Astrocyte (in vitro differentiated cells and primary cell): ENCODE results near the gene NUAK2. TPM values are rescaled to one million over a fixed set of nuclear protein-coding genes. Genes with fewer than 3 reads are reported as not detected.

ENCODE experiments used
- DNase-seq: peaks from one replicate; pipeline ENCODE4 v3.0.0-alpha.2; 2010; ENCODE audit warnings: low read depth
- FAIRE-seq: peaks from 2 replicates; lab custom pipeline; 2011; peaks lifted over from hg19 to GRCh38; lab: Jason Lieb, UNC
- H2AFZ ChIP-seq: 2 replicates; pipeline ENCODE4 v1.6.0; 2012; ENCODE audit warnings: low read depth, low read length, inconsistent platforms
- H3K27ac ChIP-seq: 2 replicates; pipeline ENCODE4 v1.5.1; 2011; ENCODE audit warnings: low read depth, low read length, inconsistent platforms
- H3K27me3 ChIP-seq: 2 replicates; pipeline ENCODE4 v1.6.0; 2011; ENCODE audit warnings: low read length, inconsistent platforms; ENCODE audit not compliant: insufficient read depth
- H3K36me3 ChIP-seq: 2 replicates; pipeline ENCODE4 v1.5.1; 2011; ENCODE audit warnings: low read length, inconsistent platforms; ENCODE audit not compliant: insufficient read depth
- H3K4me1 ChIP-seq: 2 replicates; pipeline ENCODE4 v1.5.1; 2011; ENCODE audit warnings: low read length, inconsistent platforms; ENCODE audit not compliant: insufficient read depth
- H3K4me2 ChIP-seq: 2 replicates; pipeline ENCODE4 v1.6.0; 2012; ENCODE audit warnings: low read length, inconsistent platforms
- H3K4me3 ChIP-seq: 2 replicates; pipeline ENCODE4 v1.5.1; 2011; ENCODE audit warnings: low read depth, mild to moderate bottlenecking, low read length, inconsistent platforms; ENCODE audit not compliant: insufficient read depth
- H3K79me2 ChIP-seq: 2 replicates; pipeline ENCODE4 v1.6.0; 2012; ENCODE audit warnings: mild to moderate bottlenecking, low read length, inconsistent platforms; ENCODE audit not compliant: insufficient read depth
- H3K9ac ChIP-seq: 2 replicates; pipeline ENCODE4 v1.6.0; 2012; ENCODE audit warnings: mild to moderate bottlenecking, low read length, inconsistent platforms
- H3K9me3 ChIP-seq: 2 replicates; pipeline ENCODE4 v1.5.1; 2012; ENCODE audit warnings: low read depth, mild to moderate bottlenecking, low read length, inconsistent platforms; ENCODE audit not compliant: insufficient read depth
- H4K20me1 ChIP-seq: 2 replicates; pipeline ENCODE4 v1.6.0; 2012; ENCODE audit warnings: low read length, inconsistent platforms; ENCODE audit not compliant: insufficient read depth
- H3K27ac Mint-ChIP-seq: one replicate; pipeline ENCODE4 v1.8.0; 2021; ENCODE audit warnings: mild to moderate bottlenecking, mixed read lengths; ENCODE audit not compliant: unreplicated experiment
- H3K27me3 Mint-ChIP-seq: one replicate; pipeline ENCODE4 v1.8.0; 2021; ENCODE audit warnings: low read depth, mixed read lengths; ENCODE audit not compliant: unreplicated experiment
- H3K36me3 Mint-ChIP-seq: one replicate; pipeline ENCODE4 v1.8.0; 2021; ENCODE audit warnings: low read depth, mixed read lengths; ENCODE audit not compliant: unreplicated experiment
- H3K4me1 Mint-ChIP-seq: one replicate; pipeline ENCODE4 v1.8.0; 2021; ENCODE audit warnings: low read depth, mixed read lengths; ENCODE audit not compliant: unreplicated experiment
- H3K4me3 Mint-ChIP-seq: one replicate; pipeline ENCODE4 v1.8.0; 2021; ENCODE audit warnings: mild to moderate bottlenecking, moderate library complexity, mixed read lengths; ENCODE audit not compliant: unreplicated experiment
- H3K9me3 Mint-ChIP-seq: one replicate; pipeline ENCODE4 v1.8.0; 2021; ENCODE audit warnings: mild to moderate bottlenecking, mixed read lengths; ENCODE audit not compliant: unreplicated experiment
- EZH2 ChIP-seq: IDR thresholded peaks from 2 replicates; pipeline ENCODE4 v1.6.1; 2012; ENCODE audit warnings: mild to moderate bottlenecking, low read length, inconsistent platforms; ENCODE audit not compliant: insufficient read depth
- total RNA-seq: library from RNA; stranded (reverse); gene quantifications from 2 replicates; pipeline ENCODE4 v1.2.1, GENCODE V29; 2021
- TF ChIP-seq, protein P1 (sequence below): IDR thresholded peaks from 2 replicates; pipeline ENCODE4 v1.5.1; 2011; ENCODE audit warnings: low read depth, mild to moderate bottlenecking, inconsistent platforms, low read length, moderate library complexity; ENCODE audit not compliant: insufficient read depth

Gene NUAK2
- total RNA-seq, 1 donor from 2014 or later: 49.4 TPM

DNA sequence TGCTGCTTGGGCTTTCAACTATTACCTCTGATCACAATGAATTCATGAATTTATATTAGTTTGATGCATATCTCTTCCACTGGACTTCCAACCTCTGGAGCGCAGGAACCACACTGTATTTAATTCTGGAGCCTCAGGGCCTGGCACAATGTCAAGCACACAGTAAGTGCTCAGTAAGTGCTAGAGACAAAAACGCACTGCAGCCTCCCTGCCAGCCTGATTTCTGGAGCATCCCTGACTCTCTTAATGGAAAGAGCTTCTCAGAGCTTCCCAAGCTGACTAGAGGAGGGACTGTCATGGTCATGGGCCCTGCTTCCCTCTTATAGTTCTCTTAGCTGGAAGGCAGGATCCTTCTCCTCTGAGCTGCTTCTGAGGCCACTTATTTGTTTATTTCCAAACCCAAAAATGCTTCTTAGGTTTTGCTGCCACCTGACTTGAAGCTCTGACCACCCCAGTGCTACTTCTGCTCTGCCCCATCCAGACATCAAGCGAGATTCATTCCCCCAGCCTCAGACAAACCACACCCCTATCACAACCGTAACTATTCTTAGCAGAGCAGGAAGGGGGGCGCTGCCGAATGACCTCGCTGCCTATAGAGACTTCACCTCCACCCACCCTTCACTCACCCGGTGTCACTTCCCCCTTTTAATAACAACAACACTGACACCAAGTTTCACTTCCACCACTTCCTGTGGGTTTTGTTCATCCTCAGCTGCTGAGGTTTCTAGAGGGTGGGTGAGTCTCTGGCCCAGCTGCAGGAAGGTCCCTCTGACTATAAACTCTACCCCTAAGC, 33.6 kb downstream of the NUAK2 start:
- peak overlapping the region; percentile 64 for H3K4me2 ChIP-seq
- no peaks in the 10 kb centered on the region for H3K36me3 Mint-ChIP-seq
- no peak overlapping the region for H3K9ac ChIP-seq
- no peaks in the 10 kb centered on the region for H3K79me2 ChIP-seq
- H3K27ac Mint-ChIP-seq: peak overlapping the region; percentile 73
- no peaks in the 10 kb centered on the region for H3K27me3 Mint-ChIP-seq
- H3K4me3 ChIP-seq: no peak overlapping the region
- DNase-seq: peak; percentile 20
- no peaks in the 10 kb centered on the region for H3K9me3 Mint-ChIP-seq
- H3K4me3 Mint-ChIP-seq: peak overlapping the region; percentile 60
- H3K9me3 ChIP-seq: no peaks in the 10 kb centered on the region
- no peak overlapping the region for H3K27ac ChIP-seq
- no peak for FAIRE-seq
- no peaks in the 10 kb centered on the region for H4K20me1 ChIP-seq
- TF ChIP-seq, protein P1, sequence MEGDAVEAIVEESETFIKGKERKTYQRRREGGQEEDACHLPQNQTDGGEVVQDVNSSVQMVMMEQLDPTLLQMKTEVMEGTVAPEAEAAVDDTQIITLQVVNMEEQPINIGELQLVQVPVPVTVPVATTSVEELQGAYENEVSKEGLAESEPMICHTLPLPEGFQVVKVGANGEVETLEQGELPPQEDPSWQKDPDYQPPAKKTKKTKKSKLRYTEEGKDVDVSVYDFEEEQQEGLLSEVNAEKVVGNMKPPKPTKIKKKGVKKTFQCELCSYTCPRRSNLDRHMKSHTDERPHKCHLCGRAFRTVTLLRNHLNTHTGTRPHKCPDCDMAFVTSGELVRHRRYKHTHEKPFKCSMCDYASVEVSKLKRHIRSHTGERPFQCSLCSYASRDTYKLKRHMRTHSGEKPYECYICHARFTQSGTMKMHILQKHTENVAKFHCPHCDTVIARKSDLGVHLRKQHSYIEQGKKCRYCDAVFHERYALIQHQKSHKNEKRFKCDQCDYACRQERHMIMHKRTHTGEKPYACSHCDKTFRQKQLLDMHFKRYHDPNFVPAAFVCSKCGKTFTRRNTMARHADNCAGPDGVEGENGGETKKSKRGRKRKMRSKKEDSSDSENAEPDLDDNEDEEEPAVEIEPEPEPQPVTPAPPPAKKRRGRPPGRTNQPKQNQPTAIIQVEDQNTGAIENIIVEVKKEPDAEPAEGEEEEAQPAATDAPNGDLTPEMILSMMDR: no peak
- no peak for TF ChIP-seq EZH2
- H3K36me3 ChIP-seq: no peaks in the 10 kb centered on the region
- H2AFZ ChIP-seq: no peak overlapping the region
- no peaks in the 10 kb centered on the region for H3K27me3 ChIP-seq
- peaks cover 51% of the 10 kb centered on the region for H3K4me1 Mint-ChIP-seq
- H3K4me1 ChIP-seq: peaks cover 50% of the 10 kb centered on the region

DNA sequence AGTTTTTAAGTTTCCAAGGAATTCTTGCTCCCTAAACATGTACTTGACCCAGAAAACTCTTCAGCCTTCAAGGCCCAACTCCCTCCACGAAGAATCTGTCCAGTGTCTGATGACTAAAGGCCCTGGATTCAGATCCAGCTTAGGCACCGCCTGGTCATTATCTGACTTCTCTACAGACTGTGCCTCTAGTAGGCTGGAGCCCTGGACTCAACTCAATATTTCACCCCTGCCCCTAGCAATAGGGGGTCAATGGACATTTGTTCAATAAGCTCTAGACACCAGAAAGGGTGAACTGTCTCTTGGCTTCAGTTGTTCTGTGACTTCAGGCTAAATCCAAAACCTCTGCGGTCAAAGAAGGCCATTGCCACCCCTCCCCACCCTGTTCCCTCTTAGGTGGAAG, 34.5 kb downstream of the NUAK2 start:
- no peak overlapping the region for H3K4me3 ChIP-seq
- H3K9ac ChIP-seq: no peak overlapping the region
- TF ChIP-seq EZH2: no peak
- TF ChIP-seq, protein P1: no peak
- no peaks in the 10 kb centered on the region for H3K36me3 Mint-ChIP-seq
- peak overlapping the region; percentile 77 for H3K4me2 ChIP-seq
- H3K27ac ChIP-seq: no peak overlapping the region
- H3K9me3 ChIP-seq: no peaks in the 10 kb centered on the region
- H3K27me3 Mint-ChIP-seq: no peaks in the 10 kb centered on the region
- no peak overlapping the region for H3K4me3 Mint-ChIP-seq
- no peak overlapping the region for H2AFZ ChIP-seq
- FAIRE-seq (no peak), DNase-seq (no peak)
- peaks cover 50% of the 10 kb centered on the region for H3K4me1 ChIP-seq
- H3K27me3 ChIP-seq: no peaks in the 10 kb centered on the region
- peak overlapping the region; percentile 41 for H3K27ac Mint-ChIP-seq
- no peaks in the 10 kb centered on the region for H4K20me1 ChIP-seq
- no peaks in the 10 kb centered on the region for H3K79me2 ChIP-seq
- H3K4me1 Mint-ChIP-seq: peaks cover 53% of the 10 kb centered on the region
- no peaks in the 10 kb centered on the region for H3K36me3 ChIP-seq
- H3K9me3 Mint-ChIP-seq: no peaks in the 10 kb centered on the region

DNA sequence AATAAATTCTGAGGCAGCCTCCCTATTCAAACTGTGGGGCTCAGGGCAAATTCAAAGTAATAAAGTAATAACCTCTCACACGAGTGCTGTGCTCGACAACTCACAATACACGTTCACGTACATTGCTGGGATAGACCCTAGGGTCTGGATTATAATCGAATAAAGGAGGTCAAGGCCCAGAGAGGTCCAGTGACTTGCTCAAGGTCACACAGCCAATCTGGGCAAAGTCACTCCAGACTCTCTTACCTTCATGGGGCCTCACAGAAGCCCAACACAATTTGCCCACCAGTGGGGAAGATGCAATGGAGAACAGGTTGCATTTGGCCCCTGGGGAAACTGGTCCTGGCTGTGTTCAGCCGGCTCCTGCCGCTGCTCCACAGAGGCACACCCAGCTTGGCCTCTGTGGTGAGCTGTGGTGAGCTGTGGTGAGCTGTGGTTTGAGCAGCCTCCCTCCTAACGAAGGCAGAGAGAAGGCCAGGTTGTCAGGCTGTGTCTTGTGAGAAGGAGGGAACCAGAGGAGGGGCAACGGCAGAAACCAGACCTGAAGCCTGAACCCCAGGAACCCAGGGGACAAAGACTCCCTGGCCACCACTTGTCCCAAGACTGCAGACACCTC, 35.1 kb downstream of the NUAK2 start:
- H3K36me3 Mint-ChIP-seq: no peaks in the 10 kb centered on the region
- H3K27me3 Mint-ChIP-seq: no peaks in the 10 kb centered on the region
- no peak overlapping the region for H3K4me3 Mint-ChIP-seq
- H4K20me1 ChIP-seq: no peaks in the 10 kb centered on the region
- peaks cover 50% of the 10 kb centered on the region for H3K4me1 ChIP-seq
- FAIRE-seq (no peak), DNase-seq (peak; percentile 82)
- peaks cover 53% of the 10 kb centered on the region for H3K4me1 Mint-ChIP-seq
- peak overlapping the region; percentile 54 for H3K9ac ChIP-seq
- H3K27me3 ChIP-seq: no peaks in the 10 kb centered on the region
- H3K4me3 ChIP-seq: no peak overlapping the region
- no peak for TF ChIP-seq EZH2
- TF ChIP-seq, protein P1: no peak
- no peaks in the 10 kb centered on the region for H3K36me3 ChIP-seq
- H3K27ac Mint-ChIP-seq: peak overlapping the region; percentile 89
- H3K27ac ChIP-seq: peak overlapping the region; percentile 76
- no peaks in the 10 kb centered on the region for H3K79me2 ChIP-seq
- H3K9me3 ChIP-seq: no peaks in the 10 kb centered on the region
- no peaks in the 10 kb centered on the region for H3K9me3 Mint-ChIP-seq
- no peak overlapping the region for H2AFZ ChIP-seq
- peak overlapping the region; percentile 77 for H3K4me2 ChIP-seq
